ENCODE data around the gene HMCN1. TPM values are rescaled to one million over a fixed set of nuclear protein-coding genes. Genes with fewer than 3 reads are reported as not detected.

The HMCN1 gene
- total RNA-seq, 2 donors from 2014 or later: 6.5 to 7.4 TPM

DNA sequence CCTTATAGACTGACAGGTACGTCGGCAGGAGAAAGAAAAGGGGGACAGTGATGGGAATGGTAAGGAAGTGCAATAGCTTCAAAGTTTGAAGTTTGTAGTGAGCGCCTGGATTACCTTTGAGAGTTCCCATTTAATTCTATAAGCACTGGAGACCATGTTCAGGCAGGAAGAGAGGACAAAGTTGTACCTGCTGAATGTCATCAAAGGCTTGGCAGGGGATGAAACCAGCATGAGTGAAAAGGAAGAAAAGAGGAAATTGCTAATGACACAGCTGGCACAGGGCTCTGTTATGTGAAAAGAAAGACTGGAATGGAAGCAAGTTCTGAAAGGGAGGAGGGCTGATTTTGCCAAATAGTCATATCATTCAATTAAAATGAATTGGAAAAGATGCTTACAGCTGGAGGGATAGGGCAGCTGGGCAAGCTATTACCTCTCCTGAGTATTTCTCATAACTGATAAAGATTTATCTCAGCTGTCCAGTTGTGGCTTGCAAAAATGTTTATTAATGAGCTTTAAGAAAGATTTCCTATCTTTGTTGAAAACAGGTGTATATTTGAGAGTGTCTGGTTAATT is 109.2 kb downstream of the HMCN1 start:
- DNase-seq: peak; percentile 50
- H3K9ac ChIP-seq (ENCODE audit: extremely low read depth, low read length, poor library complexity, severe bottlenecking): no peak overlapping the region
- Mint-ChIP-seq H3K27ac (no peak overlapping the region), H3K4me1 (peaks cover 11% of the 10 kb centered on the region), H3K27me3 (ENCODE audit: insufficient read depth) (no peaks in the 10 kb centered on the region), H3K4me3 (no peak overlapping the region), H3K9me3 (no peaks in the 10 kb centered on the region), H3K36me3 (ENCODE audit: low read depth) (no peaks in the 10 kb centered on the region)
- 45 to 49% methylated on average over 3 of the region's 3 CpGs for WGBS, 2 experiments (ENCODE audit: insufficient coverage in 1 of 2, insufficient read length in 1 of 2)
- no peak overlapping the region for H3K4me3 ChIP-seq (ENCODE audit: low read length)
- H3K36me3 ChIP-seq (ENCODE audit: control insufficient read depth, insufficient read depth, low read length): no peaks in the 10 kb centered on the region
- H3K9me3 ChIP-seq (ENCODE audit: control insufficient read depth, low read length): no peaks in the 10 kb centered on the region
- no peak overlapping the region for H3K27ac ChIP-seq (ENCODE audit: low read depth, low read length)
- TF ChIP-seq, protein P1, sequence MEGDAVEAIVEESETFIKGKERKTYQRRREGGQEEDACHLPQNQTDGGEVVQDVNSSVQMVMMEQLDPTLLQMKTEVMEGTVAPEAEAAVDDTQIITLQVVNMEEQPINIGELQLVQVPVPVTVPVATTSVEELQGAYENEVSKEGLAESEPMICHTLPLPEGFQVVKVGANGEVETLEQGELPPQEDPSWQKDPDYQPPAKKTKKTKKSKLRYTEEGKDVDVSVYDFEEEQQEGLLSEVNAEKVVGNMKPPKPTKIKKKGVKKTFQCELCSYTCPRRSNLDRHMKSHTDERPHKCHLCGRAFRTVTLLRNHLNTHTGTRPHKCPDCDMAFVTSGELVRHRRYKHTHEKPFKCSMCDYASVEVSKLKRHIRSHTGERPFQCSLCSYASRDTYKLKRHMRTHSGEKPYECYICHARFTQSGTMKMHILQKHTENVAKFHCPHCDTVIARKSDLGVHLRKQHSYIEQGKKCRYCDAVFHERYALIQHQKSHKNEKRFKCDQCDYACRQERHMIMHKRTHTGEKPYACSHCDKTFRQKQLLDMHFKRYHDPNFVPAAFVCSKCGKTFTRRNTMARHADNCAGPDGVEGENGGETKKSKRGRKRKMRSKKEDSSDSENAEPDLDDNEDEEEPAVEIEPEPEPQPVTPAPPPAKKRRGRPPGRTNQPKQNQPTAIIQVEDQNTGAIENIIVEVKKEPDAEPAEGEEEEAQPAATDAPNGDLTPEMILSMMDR (conservative IDR thresholded peaks at IDR 0.05): no peak
- H3K4me1 ChIP-seq (ENCODE audit: control insufficient read depth, insufficient read depth, low read length): no peaks in the 10 kb centered on the region
- no peaks in the 10 kb centered on the region for H3K27me3 ChIP-seq (ENCODE audit: control insufficient read depth, insufficient read depth, low read length, poor library complexity, severe bottlenecking)

DNA sequence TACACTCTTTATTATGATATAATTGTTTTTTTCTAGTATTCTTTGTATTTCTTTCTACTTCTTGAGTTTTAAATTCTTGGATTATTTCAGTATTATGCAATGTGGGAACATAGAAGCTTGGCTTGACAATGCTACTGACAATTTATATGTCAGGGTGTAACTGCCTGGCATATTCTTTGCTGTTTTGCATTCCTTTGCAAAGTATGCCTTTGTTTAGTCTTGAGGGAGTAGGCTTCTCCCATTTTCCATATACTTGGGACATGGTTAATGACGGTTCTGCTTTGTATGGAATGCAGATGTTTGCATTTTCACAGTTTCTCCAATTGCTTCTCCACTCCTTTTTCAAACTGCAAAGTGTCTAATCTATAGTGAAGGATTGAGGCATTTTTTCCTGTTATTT is 109.8 kb downstream of the HMCN1 start:
- Histone ChIP-seq H3K4me3 (ENCODE audit: low read length) (no peak overlapping the region), H3K4me1 (ENCODE audit: control insufficient read depth, insufficient read depth, low read length) (no peaks in the 10 kb centered on the region), H3K27ac (ENCODE audit: low read depth, low read length) (no peak overlapping the region), H3K36me3 (ENCODE audit: control insufficient read depth, insufficient read depth, low read length) (no peaks in the 10 kb centered on the region), H3K9me3 (ENCODE audit: control insufficient read depth, low read length) (no peaks in the 10 kb centered on the region), H3K9ac (ENCODE audit: extremely low read depth, low read length, poor library complexity, severe bottlenecking) (no peak overlapping the region), H3K27me3 (ENCODE audit: control insufficient read depth, insufficient read depth, low read length, poor library complexity, severe bottlenecking) (no peaks in the 10 kb centered on the region)
- H3K27ac Mint-ChIP-seq: no peak overlapping the region
- DNase-seq: no peak
- no peaks in the 10 kb centered on the region for H3K36me3 Mint-ChIP-seq (ENCODE audit: low read depth)
- TF ChIP-seq, protein P1 (conservative IDR thresholded peaks at IDR 0.05): no peak
- no peaks in the 10 kb centered on the region for H3K9me3 Mint-ChIP-seq
- peaks cover 11% of the 10 kb centered on the region for H3K4me1 Mint-ChIP-seq
- H3K4me3 Mint-ChIP-seq: no peak overlapping the region
- WGBS, 2 experiments (ENCODE audit: insufficient coverage in 1 of 2, insufficient read length in 1 of 2): 67% methylated on average over 1 of the region's 1 CpG; no CpG with 5 or more reads in 1 of the 2 experiments
- no peaks in the 10 kb centered on the region for H3K27me3 Mint-ChIP-seq (ENCODE audit: insufficient read depth)

DNA sequence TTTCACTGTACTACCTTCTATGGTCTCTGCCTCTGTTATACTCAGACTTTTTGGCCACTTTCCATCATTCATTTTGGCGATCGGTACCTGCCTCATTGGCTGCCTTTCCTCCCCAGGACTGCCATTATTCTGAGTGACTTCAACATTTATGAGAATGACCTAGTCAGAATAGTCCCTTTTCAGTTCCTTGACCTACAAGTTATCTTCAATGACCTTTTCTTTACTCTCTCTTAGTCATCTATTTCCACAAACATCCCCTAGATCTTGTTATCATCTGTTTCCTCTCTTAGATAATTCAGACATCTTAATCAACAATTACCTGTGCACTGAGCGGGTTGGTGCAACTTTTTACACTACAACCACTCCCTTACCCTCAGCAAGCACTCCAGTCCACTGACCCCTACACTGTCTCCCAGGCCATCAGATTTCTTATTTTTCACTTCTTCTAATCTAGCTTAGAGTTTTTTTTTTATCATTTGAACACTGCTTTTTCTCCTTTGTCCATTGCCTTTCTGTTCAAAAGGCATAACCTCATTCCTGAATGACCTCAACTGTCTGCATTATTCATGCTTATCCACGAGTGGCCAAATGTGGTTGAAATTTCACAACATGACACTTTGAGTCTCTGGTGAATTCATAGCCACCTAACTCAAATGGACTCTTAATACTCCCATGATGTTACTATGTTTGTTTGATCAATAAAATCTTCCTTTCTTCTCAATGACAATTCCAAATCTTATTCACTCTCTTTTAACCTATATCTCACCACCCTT is 112.7 kb downstream of the HMCN1 start:
- H3K4me3 ChIP-seq (ENCODE audit: low read length): no peak overlapping the region
- no peaks in the 10 kb centered on the region for H3K9me3 Mint-ChIP-seq
- H3K9ac ChIP-seq (ENCODE audit: extremely low read depth, low read length, poor library complexity, severe bottlenecking): no peak overlapping the region
- TF ChIP-seq, protein P1 (conservative IDR thresholded peaks at IDR 0.05): no peak
- H3K27ac Mint-ChIP-seq: no peak overlapping the region
- no peaks in the 10 kb centered on the region for H3K27me3 ChIP-seq (ENCODE audit: control insufficient read depth, insufficient read depth, low read length, poor library complexity, severe bottlenecking)
- H3K27ac ChIP-seq (ENCODE audit: low read depth, low read length): no peak overlapping the region
- H3K27me3 Mint-ChIP-seq (ENCODE audit: insufficient read depth): no peaks in the 10 kb centered on the region
- H3K4me3 Mint-ChIP-seq: no peak overlapping the region
- no peak for DNase-seq
- WGBS, 2 experiments (ENCODE audit: insufficient coverage in 1 of 2, insufficient read length in 1 of 2): 88 to 98% methylated on average over 4 of the region's 4 CpGs
- H3K36me3 Mint-ChIP-seq (ENCODE audit: low read depth): no peaks in the 10 kb centered on the region
- peaks cover 15% of the 10 kb centered on the region for H3K4me1 Mint-ChIP-seq
- H3K9me3 ChIP-seq (ENCODE audit: control insufficient read depth, low read length): no peaks in the 10 kb centered on the region
- H3K36me3 ChIP-seq (ENCODE audit: control insufficient read depth, insufficient read depth, low read length): no peaks in the 10 kb centered on the region
- H3K4me1 ChIP-seq (ENCODE audit: control insufficient read depth, insufficient read depth, low read length): no peaks in the 10 kb centered on the region

Measured in endodermal cell (in vitro differentiated cells).